HepG2 (cell line): ENCODE measurements around the gene LRRC73. TPM values are rescaled to one million over a fixed set of nuclear protein-coding genes. Genes with fewer than 3 reads are reported as not detected.

Experiments used
- ATF7 ChIP-seq, 2 experiments: fragments of 450-650 bp in 1 of 2; sonication (generic) in 1 of 2; formaldehyde crosslinking in 1 of 2; IDR thresholded peaks; 2 replicates each; pipeline versions ENCODE4 v1.4.0 to v1.6.1; 2016 to 2020; ENCODE audit warnings: antibody characterized with exemption in 1 of 2, mild to moderate bottlenecking in 1 of 2, missing genetic modification reagents in 1 of 2
- DMAP1 ChIP-seq: IDR thresholded peaks from 2 replicates; pipeline ENCODE4 v1.6.1; 2016
- HNRNPL ChIP-seq: fragments of 200-400 bp; formaldehyde crosslinking; IDR thresholded peaks from 2 replicates; pipeline ENCODE4 v1.6.1; 2017; ENCODE audit warnings: mild to moderate bottlenecking, low read depth, low read length
- ISL2 ChIP-seq: sonication (generic); formaldehyde crosslinking; IDR thresholded peaks from 2 replicates; pipeline ENCODE4 v1.5.0; 2020; ENCODE audit warnings: missing genetic modification reagents
- NFYC ChIP-seq: IDR thresholded peaks from 2 replicates; pipeline ENCODE4 v1.6.1; 2016; ENCODE audit warnings: missing genetic modification reagents, missing compliant biosample characterization
- NR2F2 ChIP-seq: IDR thresholded peaks from 2 replicates; pipeline ENCODE4 v1.6.1; 2012; ENCODE audit warnings: low read depth, inconsistent platforms, borderline replicate concordance
- SAP130 ChIP-seq: IDR thresholded peaks from 2 replicates; pipeline ENCODE4 v1.6.1; 2016; ENCODE audit warnings: low read depth
- SIX4 ChIP-seq: sonication (generic); formaldehyde crosslinking; IDR thresholded peaks from 2 replicates; pipeline ENCODE4 v1.4.0; 2020; ENCODE audit warnings: missing genetic modification reagents
- ZFP90 ChIP-seq: sonication (generic); formaldehyde crosslinking; IDR thresholded peaks from 2 replicates; pipeline ENCODE4 v1.8.0; 2022; ENCODE audit warnings: missing genetic modification reagents, mild to moderate bottlenecking, inconsistent platforms, borderline replicate concordance
- ZNF431 ChIP-seq: sonication (generic); formaldehyde crosslinking; IDR thresholded peaks from 2 replicates; pipeline ENCODE4 v1.9.0; 2022; ENCODE audit warnings: missing genetic modification reagents, low read depth, mild to moderate bottlenecking, borderline replicate concordance
- ZNF549 ChIP-seq: sonication (generic); formaldehyde crosslinking; IDR thresholded peaks from 2 replicates; pipeline ENCODE4 v1.5.0; 2020; ENCODE audit warnings: missing genetic modification reagents
- ZNF589 ChIP-seq: sonication (generic); formaldehyde crosslinking; conservative IDR thresholded peaks from 2 replicates; pipeline ENCODE4 v1.8.0; 2022; ENCODE audit warnings: mild to moderate bottlenecking, moderate library complexity, missing genetic modification reagents
- ZNF781 ChIP-seq: sonication (generic); formaldehyde crosslinking; IDR thresholded peaks from 2 replicates; pipeline ENCODE4 v1.5.1; 2020; ENCODE audit warnings: borderline replicate concordance, mild to moderate bottlenecking, missing genetic modification reagents; ENCODE audit errors: not compliant biosample characterization
- ZNF782 ChIP-seq: sonication (generic); formaldehyde crosslinking; IDR thresholded peaks from 2 replicates; pipeline ENCODE4 v1.4.0; 2020; ENCODE audit warnings: missing genetic modification reagents, mild to moderate bottlenecking, borderline replicate concordance
- polyA plus RNA-seq, 8 experiments: library from polyadenylated mRNA; depleted of rRNA in 3 of 8; stranded (reverse) in 7 of 8; unstranded in 1 of 8; fragments of >200 nt; fragmentation: Illumina TruSeq in 4 of 8; extraction: Trizol in 4 of 8; gene quantifications; 2 replicates each; pipeline versions ENCODE4 v1.2.1 to v1.2.3, GENCODE V29; 2011 to 2016; ENCODE audit warnings: low read depth in 4 of 8, missing spikeins in 1 of 8, mixed read lengths in 1 of 8; ENCODE audit not compliant: insufficient read depth in 1 of 8
- total RNA-seq, 5 experiments: library from RNA; depleted of rRNA; stranded (reverse); fragments of >200 nt; fragmentation: Illumina TruSeq; extraction: Trizol; gene quantifications; 2 replicates each; pipeline ENCODE4 v1.2.3, GENCODE V29; 2016; ENCODE audit warnings: low read depth in 1 of 5
- TF ChIP-seq, protein P1 (sequence below): sonication (generic); formaldehyde crosslinking; IDR thresholded peaks from 2 replicates; pipeline ENCODE4 v1.9.0; 2021; ENCODE audit warnings: missing genetic modification reagents, mild to moderate bottlenecking, borderline replicate concordance
- TF ChIP-seq, protein P2 (sequence below): sonication (generic); formaldehyde crosslinking; IDR thresholded peaks from 2 replicates; pipeline ENCODE4 v1.4.0; 2020; ENCODE audit warnings: missing genetic modification reagents
- TF ChIP-seq, protein P3 (sequence below): sonication (generic); formaldehyde crosslinking; IDR thresholded peaks from 2 replicates; pipeline ENCODE4 v1.4.0; 2020; ENCODE audit warnings: mild to moderate bottlenecking, low read depth, missing genetic modification reagents
- TF ChIP-seq, protein P4 (sequence below): sonication (generic); formaldehyde crosslinking; IDR thresholded peaks from 2 replicates; pipeline ENCODE4 v1.8.0; 2022; ENCODE audit warnings: mild to moderate bottlenecking, missing genetic modification reagents
- TF ChIP-seq, protein P5 (sequence below): sonication (generic); formaldehyde crosslinking; IDR thresholded peaks from 2 replicates; pipeline ENCODE4 v1.9.0; 2022; ENCODE audit warnings: low read depth, missing genetic modification reagents
- TF ChIP-seq, protein P6 (sequence below): IDR thresholded peaks from 2 replicates; pipeline ENCODE4 v1.6.1; 2016; ENCODE audit warnings: mild to moderate bottlenecking
- TF ChIP-seq, protein P7 (sequence below): IDR thresholded peaks from 2 replicates; pipeline ENCODE4 v1.6.1; 2012; ENCODE audit warnings: inconsistent platforms

The LRRC73 gene
- total and polyA plus RNA-seq, 2 of the 13 experiments (the other 11 are each of a cell fraction or from before 2014, with no cell fraction given) = 0.11 to 0.12 TPM

DNA sequence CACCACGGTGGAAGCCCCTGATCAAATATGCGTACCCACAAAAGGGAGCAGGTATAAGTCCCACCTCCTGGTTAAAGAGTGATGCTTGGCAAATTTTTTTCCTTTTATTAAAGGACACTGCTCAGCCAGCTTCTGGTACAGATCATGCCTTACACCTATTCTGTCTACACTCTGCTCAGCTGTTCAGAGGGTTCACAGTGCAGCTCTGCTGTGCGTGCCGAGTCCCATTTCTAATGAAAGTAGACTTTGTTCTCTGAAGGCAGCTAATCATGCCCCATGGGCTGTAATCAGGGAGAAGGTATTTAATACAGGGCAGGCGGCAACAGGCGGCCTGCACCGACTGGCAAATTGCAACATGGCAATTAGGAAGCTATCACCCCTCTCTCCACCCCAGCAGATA, 16.3 kb downstream of the LRRC73 start (continued):
- 0 out of 2 replicates have a peak, but pooled peaks have one; percentile 8 for TF ChIP-seq SIX4 (CRISPR knock-in tag)
- 0 out of 2 replicates have a peak, but pooled peaks have one; percentile 14 for TF ChIP-seq NR2F2
- TF ChIP-seq ZFP90 (CRISPR knock-in tag) = no peak
- TF ChIP-seq DMAP1 (CRISPR knock-in tag) = peak; percentile 62; the same call in 1 of the 2 replicates
- 0 out of 2 replicates have a peak, but pooled peaks have one; percentile 33 for TF ChIP-seq HNRNPL
- TF ChIP-seq, protein P1, sequence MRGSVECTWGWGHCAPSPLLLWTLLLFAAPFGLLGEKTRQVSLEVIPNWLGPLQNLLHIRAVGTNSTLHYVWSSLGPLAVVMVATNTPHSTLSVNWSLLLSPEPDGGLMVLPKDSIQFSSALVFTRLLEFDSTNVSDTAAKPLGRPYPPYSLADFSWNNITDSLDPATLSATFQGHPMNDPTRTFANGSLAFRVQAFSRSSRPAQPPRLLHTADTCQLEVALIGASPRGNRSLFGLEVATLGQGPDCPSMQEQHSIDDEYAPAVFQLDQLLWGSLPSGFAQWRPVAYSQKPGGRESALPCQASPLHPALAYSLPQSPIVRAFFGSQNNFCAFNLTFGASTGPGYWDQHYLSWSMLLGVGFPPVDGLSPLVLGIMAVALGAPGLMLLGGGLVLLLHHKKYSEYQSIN (CRISPR knock-in tag) = no peak
- TF ChIP-seq, protein P2, sequence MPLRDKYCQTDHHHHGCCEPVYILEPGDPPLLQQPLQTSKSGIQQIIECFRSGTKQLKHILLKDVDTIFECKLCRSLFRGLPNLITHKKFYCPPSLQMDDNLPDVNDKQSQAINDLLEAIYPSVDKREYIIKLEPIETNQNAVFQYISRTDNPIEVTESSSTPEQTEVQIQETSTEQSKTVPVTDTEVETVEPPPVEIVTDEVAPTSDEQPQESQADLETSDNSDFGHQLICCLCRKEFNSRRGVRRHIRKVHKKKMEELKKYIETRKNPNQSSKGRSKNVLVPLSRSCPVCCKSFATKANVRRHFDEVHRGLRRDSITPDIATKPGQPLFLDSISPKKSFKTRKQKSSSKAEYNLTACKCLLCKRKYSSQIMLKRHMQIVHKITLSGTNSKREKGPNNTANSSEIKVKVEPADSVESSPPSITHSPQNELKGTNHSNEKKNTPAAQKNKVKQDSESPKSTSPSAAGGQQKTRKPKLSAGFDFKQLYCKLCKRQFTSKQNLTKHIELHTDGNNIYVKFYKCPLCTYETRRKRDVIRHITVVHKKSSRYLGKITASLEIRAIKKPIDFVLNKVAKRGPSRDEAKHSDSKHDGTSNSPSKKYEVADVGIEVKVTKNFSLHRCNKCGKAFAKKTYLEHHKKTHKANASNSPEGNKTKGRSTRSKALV = peak; percentile 67; the same call in 1 of the 2 replicates
- 0 out of 2 replicates have a peak, but pooled peaks have one; percentile 28 for TF ChIP-seq ISL2 (CRISPR knock-in tag)
- TF ChIP-seq, protein P3, sequence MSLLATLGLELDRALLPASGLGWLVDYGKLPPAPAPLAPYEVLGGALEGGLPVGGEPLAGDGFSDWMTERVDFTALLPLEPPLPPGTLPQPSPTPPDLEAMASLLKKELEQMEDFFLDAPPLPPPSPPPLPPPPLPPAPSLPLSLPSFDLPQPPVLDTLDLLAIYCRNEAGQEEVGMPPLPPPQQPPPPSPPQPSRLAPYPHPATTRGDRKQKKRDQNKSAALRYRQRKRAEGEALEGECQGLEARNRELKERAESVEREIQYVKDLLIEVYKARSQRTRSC (CRISPR knock-in tag) = no peak
- 0 out of 2 replicates have a peak, but pooled peaks have one; percentile 30 for TF ChIP-seq ZNF431 (CRISPR knock-in tag)
- TF ChIP-seq, protein P4, sequence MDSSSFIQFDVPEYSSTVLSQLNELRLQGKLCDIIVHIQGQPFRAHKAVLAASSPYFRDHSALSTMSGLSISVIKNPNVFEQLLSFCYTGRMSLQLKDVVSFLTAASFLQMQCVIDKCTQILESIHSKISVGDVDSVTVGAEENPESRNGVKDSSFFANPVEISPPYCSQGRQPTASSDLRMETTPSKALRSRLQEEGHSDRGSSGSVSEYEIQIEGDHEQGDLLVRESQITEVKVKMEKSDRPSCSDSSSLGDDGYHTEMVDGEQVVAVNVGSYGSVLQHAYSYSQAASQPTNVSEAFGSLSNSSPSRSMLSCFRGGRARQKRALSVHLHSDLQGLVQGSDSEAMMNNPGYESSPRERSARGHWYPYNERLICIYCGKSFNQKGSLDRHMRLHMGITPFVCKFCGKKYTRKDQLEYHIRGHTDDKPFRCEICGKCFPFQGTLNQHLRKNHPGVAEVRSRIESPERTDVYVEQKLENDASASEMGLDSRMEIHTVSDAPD = peak; percentile 68; the same call in 1 of the 2 replicates
- no peak for TF ChIP-seq ATF7 (IDR thresholded peaks at IDR 0.05)
- 0 out of 2 replicates have a peak, but pooled peaks have one; percentile 56 for TF ChIP-seq ATF7 (CRISPR knock-in tag; IDR thresholded peaks at IDR 0.05)
- TF ChIP-seq, protein P5, sequence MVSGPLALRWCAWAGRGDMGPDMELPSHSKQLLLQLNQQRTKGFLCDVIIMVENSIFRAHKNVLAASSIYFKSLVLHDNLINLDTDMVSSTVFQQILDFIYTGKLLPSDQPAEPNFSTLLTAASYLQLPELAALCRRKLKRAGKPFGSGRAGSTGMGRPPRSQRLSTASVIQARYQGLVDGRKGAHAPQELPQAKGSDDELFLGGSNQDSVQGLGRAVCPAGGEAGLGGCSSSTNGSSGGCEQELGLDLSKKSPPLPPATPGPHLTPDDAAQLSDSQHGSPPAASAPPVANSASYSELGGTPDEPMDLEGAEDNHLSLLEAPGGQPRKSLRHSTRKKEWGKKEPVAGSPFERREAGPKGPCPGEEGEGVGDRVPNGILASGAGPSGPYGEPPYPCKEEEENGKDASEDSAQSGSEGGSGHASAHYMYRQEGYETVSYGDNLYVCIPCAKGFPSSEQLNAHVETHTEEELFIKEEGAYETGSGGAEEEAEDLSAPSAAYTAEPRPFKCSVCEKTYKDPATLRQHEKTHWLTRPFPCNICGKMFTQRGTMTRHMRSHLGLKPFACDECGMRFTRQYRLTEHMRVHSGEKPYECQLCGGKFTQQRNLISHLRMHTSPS (CRISPR knock-in tag) = peak; percentile 87
- TF ChIP-seq, protein P6, sequence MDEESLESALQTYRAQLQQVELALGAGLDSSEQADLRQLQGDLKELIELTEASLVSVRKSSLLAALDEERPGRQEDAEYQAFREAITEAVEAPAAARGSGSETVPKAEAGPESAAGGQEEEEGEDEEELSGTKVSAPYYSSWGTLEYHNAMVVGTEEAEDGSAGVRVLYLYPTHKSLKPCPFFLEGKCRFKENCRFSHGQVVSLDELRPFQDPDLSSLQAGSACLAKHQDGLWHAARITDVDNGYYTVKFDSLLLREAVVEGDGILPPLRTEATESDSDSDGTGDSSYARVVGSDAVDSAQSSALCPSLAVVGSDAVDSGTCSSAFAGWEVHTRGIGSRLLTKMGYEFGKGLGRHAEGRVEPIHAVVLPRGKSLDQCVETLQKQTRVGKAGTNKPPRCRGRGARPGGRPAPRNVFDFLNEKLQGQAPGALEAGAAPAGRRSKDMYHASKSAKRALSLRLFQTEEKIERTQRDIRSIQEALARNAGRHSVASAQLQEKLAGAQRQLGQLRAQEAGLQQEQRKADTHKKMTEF = peak; percentile 41; the same call in 1 of the 2 replicates
- no peak for TF ChIP-seq ZNF589
- no peak for TF ChIP-seq NFYC (CRISPR knock-in tag)
- TF ChIP-seq SAP130 = peak; percentile 85
- TF ChIP-seq ZNF549 (CRISPR knock-in tag) = peak; percentile 93
- TF ChIP-seq ZNF782 (CRISPR knock-in tag) = 0 out of 2 replicates have a peak, but pooled peaks have one; percentile 35
- peak; percentile 72 for TF ChIP-seq ZNF781
- TF ChIP-seq, protein P7, sequence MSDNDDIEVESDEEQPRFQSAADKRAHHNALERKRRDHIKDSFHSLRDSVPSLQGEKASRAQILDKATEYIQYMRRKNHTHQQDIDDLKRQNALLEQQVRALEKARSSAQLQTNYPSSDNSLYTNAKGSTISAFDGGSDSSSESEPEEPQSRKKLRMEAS = peak; percentile 41
